Progenitor cell of endocrine pancreas (in vitro differentiated cells): Measurements from ENCODE around the gene C19orf25. TPM values are rescaled to one million over a fixed set of nuclear protein-coding genes. Genes with fewer than 3 reads are reported as not detected.

ENCODE experiments used
- DNase-seq: peaks from one replicate; pipeline ENCODE4 v3.0.0; 2021; ENCODE audit warnings: low spot score; ENCODE audit not compliant: unreplicated experiment
- H3K27ac Mint-ChIP-seq: 2 replicates; pipeline ENCODE4 v1.8.0; 2021; ENCODE audit warnings: mild to moderate bottlenecking, moderate library complexity, mixed read lengths
- H3K27me3 Mint-ChIP-seq: 2 replicates; pipeline ENCODE4 v1.8.0; 2021; ENCODE audit warnings: mixed read lengths
- H3K36me3 Mint-ChIP-seq: 2 replicates; pipeline ENCODE4 v1.8.0; 2022; ENCODE audit warnings: mixed read lengths; ENCODE audit not compliant: insufficient read depth
- H3K4me1 Mint-ChIP-seq: 2 replicates; pipeline ENCODE4 v1.8.0; 2021; ENCODE audit warnings: low read depth, mixed read lengths
- H3K4me3 Mint-ChIP-seq: 2 replicates; pipeline ENCODE4 v1.8.0; 2021; ENCODE audit warnings: low read depth, mild to moderate bottlenecking, moderate library complexity, mixed read lengths
- H3K9me3 Mint-ChIP-seq: 2 replicates; pipeline ENCODE4 v1.8.0; 2021; ENCODE audit warnings: low read depth, mixed read lengths
- total RNA-seq: library from RNA; stranded (reverse); gene quantifications from 2 replicates; pipeline ENCODE4 v1.2.1, GENCODE V29; 2021
- TF ChIP-seq, protein P1 (sequence below): fragments of 200-600 bp; sonication (generic); IDR thresholded peaks from one replicate; pipeline ENCODE4 v1.5.0; 2021; ENCODE audit warnings: antibody characterized with exemption, mild to moderate bottlenecking; ENCODE audit not compliant: unreplicated experiment

Gene C19orf25
- total RNA-seq, 1 donor from 2014 or later, result 31.3 TPM

- TF ChIP-seq, protein P1, sequence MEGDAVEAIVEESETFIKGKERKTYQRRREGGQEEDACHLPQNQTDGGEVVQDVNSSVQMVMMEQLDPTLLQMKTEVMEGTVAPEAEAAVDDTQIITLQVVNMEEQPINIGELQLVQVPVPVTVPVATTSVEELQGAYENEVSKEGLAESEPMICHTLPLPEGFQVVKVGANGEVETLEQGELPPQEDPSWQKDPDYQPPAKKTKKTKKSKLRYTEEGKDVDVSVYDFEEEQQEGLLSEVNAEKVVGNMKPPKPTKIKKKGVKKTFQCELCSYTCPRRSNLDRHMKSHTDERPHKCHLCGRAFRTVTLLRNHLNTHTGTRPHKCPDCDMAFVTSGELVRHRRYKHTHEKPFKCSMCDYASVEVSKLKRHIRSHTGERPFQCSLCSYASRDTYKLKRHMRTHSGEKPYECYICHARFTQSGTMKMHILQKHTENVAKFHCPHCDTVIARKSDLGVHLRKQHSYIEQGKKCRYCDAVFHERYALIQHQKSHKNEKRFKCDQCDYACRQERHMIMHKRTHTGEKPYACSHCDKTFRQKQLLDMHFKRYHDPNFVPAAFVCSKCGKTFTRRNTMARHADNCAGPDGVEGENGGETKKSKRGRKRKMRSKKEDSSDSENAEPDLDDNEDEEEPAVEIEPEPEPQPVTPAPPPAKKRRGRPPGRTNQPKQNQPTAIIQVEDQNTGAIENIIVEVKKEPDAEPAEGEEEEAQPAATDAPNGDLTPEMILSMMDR, result no peak
- no peak for DNase-seq
- no peaks in the 10 kb centered on the region for H3K4me1 Mint-ChIP-seq
- no peaks in the 10 kb centered on the region for H3K36me3 Mint-ChIP-seq
- H3K4me3 Mint-ChIP-seq, result no peak overlapping the region
- H3K27ac Mint-ChIP-seq, result no peak overlapping the region
- peaks cover 48% of the 10 kb centered on the region for H3K27me3 Mint-ChIP-seq
- no peaks in the 10 kb centered on the region for H3K9me3 Mint-ChIP-seq
These were observed 36.1 kb upstream of the C19orf25 start for GRCh38 chr19:1514986-1515721.

- Mint-ChIP-seq H3K27me3 (peaks cover 51% of the 10 kb centered on the region), H3K4me3 (no peak overlapping the region), H3K36me3 (no peaks in the 10 kb centered on the region), H3K4me1 (peaks cover 3% of the 10 kb centered on the region), H3K27ac (no peak overlapping the region), H3K9me3 (no peaks in the 10 kb centered on the region)
- TF ChIP-seq, protein P1, result no peak
- no peak for DNase-seq
These were observed 35.3 kb upstream of the C19orf25 start for GRCh38 chr19:1514295-1514661.

- Mint-ChIP-seq H3K27ac (no peak overlapping the region), H3K4me1 (peaks cover 3% of the 10 kb centered on the region), H3K36me3 (no peaks in the 10 kb centered on the region), H3K4me3 (no peak overlapping the region), H3K27me3 (peaks cover 49% of the 10 kb centered on the region), H3K9me3 (no peaks in the 10 kb centered on the region)
- TF ChIP-seq, protein P1, result peak; percentile 58
- no peak for DNase-seq
These were observed 34.7 kb upstream of the C19orf25 start for GRCh38 chr19:1513499-1514294.

DNA sequence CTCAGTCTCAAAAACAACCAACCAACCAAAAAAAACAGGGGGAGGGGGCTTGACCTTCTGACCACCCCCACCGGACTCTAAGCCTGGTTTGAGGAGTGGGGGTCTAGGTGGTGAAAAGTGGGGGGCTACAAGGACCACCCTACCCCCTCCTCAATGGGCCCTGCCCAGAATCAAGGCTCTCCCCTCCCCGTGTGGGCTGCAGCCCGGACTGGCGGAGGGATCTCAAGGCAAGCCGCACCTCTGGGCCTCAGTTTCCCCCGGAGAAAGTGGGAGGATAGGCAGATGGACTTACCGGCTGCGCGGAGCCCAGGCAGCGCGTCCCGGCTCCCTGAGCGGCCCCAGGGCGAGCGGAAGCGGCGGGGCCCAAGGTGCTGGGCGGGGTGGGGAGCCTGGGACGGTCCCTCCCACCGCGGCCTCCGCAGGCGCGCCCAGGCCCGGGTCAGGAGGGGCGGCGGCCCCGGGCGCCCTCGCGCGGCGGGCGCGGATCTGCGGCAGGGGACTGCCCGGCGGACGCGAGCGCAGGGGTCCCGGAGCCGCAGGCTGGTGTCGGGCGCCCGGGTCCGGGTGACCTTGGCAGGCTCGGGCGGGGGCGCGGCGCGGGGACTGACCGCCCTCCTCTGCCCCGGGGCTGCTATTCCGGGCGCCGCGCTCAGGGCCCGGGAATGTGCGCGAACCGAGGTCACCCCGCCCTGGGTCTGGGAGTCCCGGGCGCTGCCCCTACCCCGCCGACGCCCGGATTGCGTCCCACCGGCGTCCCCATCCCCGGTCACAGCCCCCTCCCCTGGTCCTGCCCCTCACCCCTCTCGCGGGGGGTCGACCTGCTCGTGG lies 33.9 kb upstream of the C19orf25 start, which contains the start of gene ADAMTSL5:
Gene ADAMTSL5 (minus strand): TSS at position 349 of the 828 bp plus-strand sequence. CDS start 2,076 bp downstream, outside the sequence.
- Mint-ChIP-seq H3K27ac (peak within 1 kb of the TSS; percentile 52), H3K4me1 (peaks cover 3% of the 10 kb centered on the region), H3K36me3 (no peaks in the 10 kb centered on the region), H3K9me3 (no peaks in the 10 kb centered on the region), H3K4me3 (no peak within 1 kb of the TSS), H3K27me3 (peaks cover 42% of the 10 kb centered on the region)
- no peak for DNase-seq
- TF ChIP-seq, protein P1, result peak; percentile 44
